Epithelial cell of proximal tubule (primary cell): Measurements from ENCODE around the gene RAP1GAP. TPM values are rescaled to one million over a fixed set of nuclear protein-coding genes. Genes with fewer than 3 reads are reported as not detected.

ENCODE experiments used
- DNase-seq: peaks from one replicate; pipeline ENCODE4 v3.0.0-alpha.2; 2011; ENCODE audit warnings: low read depth
- H3K4me3 ChIP-seq: 2 replicates; pipeline ENCODE4 v1.5.1; 2011; ENCODE audit warnings: low read depth, mild to moderate bottlenecking, low read length
- total RNA-seq: library from RNA; depleted of rRNA; stranded (reverse); fragments of >200 nt; gene quantifications from 2 replicates; pipeline ENCODE4 v1.2.3, GENCODE V29; 2015
- TF ChIP-seq, protein P1 (sequence below): conservative IDR thresholded peaks from 2 replicates; pipeline ENCODE4 v1.5.1; 2012; ENCODE audit warnings: low read depth, mild to moderate bottlenecking, low read length

Gene RAP1GAP
- total RNA-seq, 1 donor from 2014 or later: 2.4 TPM

- peak; percentile 59 for DNase-seq
- TF ChIP-seq, protein P1, sequence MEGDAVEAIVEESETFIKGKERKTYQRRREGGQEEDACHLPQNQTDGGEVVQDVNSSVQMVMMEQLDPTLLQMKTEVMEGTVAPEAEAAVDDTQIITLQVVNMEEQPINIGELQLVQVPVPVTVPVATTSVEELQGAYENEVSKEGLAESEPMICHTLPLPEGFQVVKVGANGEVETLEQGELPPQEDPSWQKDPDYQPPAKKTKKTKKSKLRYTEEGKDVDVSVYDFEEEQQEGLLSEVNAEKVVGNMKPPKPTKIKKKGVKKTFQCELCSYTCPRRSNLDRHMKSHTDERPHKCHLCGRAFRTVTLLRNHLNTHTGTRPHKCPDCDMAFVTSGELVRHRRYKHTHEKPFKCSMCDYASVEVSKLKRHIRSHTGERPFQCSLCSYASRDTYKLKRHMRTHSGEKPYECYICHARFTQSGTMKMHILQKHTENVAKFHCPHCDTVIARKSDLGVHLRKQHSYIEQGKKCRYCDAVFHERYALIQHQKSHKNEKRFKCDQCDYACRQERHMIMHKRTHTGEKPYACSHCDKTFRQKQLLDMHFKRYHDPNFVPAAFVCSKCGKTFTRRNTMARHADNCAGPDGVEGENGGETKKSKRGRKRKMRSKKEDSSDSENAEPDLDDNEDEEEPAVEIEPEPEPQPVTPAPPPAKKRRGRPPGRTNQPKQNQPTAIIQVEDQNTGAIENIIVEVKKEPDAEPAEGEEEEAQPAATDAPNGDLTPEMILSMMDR: no peak
- H3K4me3 ChIP-seq: no peak overlapping the region
These were observed 116.4 kb downstream of the RAP1GAP start for GRCh38 chr1:21552715-21553114.

- DNase-seq: no peak
- peak overlapping the region; percentile 44 for H3K4me3 ChIP-seq
- TF ChIP-seq, protein P1: no peak
These were observed 118.2 kb downstream of the RAP1GAP start for GRCh38 chr1:21550866-21551475.

DNA sequence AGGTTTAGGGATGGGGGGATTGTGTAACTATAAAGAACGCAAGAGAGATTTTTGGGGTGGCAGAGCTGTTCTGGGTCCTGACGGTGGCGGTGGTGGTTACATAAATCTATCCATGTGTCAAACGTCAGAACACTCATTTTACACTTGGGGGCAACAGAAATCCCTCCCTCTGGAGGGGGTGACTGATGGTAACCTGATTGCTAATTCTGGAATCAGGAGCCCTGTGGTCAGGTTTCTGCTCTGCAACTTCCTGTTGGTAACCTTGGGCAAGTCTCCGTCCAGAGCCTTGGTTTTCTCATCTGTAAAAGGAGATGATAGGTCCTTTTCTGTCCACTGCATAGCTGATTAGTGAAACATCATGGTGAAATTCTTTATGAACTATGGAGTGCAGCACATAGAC, 119.1 kb downstream of the RAP1GAP start:
- TF ChIP-seq, protein P1: no peak
- DNase-seq: no peak
- peak overlapping the region; percentile 44 for H3K4me3 ChIP-seq

GRCh38 chr1:21547876-21548275, 121.3 kb downstream of the RAP1GAP start:
- TF ChIP-seq, protein P1: no peak
- no peak for DNase-seq
- no peak overlapping the region for H3K4me3 ChIP-seq

Other genes with a start within 250 kb of the RAP1GAP start
- 4.6 and 23.6 TPM in 2 replicates for gene NBPF3, start 229.2 kb downstream of the RAP1GAP start, total RNA-seq
- gene ALPL, start 159.9 kb downstream of the RAP1GAP start, total RNA-seq: 0.43 TPM in 1 of 2 replicates, not detected in the other
- 19.2 and 24.0 TPM in 2 replicates for gene USP48, start 113.8 kb upstream of the RAP1GAP start, total RNA-seq
- gene LDLRAD2, start 142.9 kb upstream of the RAP1GAP start, total RNA-seq: 0.17 TPM in 1 of 2 replicates, not detected in the other